GM21786 (cell line): ENCODE data around the gene WDR47.
"Not testable (repeated sequence)": the region's sequence is repeated elsewhere in the genome, so short reads cannot be mapped to it uniquely, and the experiment has no call there.

Experiments
- ATAC-seq: cut with Tn5 transposase; IDR thresholded peaks from one replicate; pipeline ENCODE4 v1.9.1; 2021; ENCODE audit not compliant: unreplicated experiment

Gene WDR47

DNA sequence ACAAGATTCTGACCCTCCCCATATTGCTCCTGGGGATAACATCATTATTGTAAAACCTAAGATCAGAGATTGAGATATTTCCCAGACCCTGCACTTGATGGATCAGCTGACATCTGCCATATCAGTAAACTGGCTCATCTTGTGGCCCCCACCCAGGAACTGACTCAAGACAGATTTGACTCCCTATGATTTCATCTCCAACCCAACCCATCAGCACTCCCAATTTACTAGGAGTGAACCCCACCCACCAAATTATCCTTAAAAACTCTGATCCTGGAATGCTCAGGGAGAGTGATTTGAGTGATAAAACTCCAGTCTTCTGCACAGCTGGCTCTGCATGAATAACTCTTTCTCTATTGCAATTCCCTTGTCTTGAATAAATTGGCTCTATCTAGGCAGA, 72.6 kb downstream of the WDR47 start:
- no peak for ATAC-seq

DNA sequence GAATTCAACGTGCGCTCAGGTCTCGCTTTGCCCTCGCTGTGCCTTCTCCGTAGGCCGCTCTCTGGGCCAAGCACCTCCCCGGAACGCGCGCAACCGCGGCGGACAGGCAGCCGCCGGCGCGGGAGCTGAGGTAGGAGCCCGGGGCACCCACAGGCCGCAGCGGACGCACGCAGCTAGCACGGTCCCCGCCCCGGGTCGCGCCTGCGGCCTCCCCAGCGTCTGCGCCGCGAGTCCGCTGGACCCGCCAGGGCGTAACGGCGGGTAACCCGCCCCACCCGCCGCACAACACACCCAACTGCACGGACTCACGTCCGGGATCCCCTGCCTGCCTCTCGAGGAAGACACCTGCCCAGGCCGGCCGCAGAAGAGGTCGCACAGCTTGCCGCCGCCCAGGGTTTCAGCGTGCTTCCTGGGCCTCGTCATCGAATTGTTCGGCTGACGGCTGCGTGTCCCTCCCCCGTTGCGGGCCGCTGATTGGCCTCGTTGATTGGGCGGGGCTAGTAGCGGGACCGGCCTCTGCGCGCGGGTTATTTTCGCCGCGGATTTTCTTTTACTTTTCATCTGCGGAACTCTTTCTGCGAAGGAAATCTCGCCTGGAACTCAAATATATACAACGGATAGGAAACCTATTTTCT, 78.7 kb downstream of the WDR47 start, which contains the start of gene CLCC1:
CLCC1 (minus strand) TSS at position 433 of the 635 bp plus-strand sequence. CDS start 13,047 bp downstream, outside the sequence.
- peak; percentile 90 for ATAC-seq

DNA sequence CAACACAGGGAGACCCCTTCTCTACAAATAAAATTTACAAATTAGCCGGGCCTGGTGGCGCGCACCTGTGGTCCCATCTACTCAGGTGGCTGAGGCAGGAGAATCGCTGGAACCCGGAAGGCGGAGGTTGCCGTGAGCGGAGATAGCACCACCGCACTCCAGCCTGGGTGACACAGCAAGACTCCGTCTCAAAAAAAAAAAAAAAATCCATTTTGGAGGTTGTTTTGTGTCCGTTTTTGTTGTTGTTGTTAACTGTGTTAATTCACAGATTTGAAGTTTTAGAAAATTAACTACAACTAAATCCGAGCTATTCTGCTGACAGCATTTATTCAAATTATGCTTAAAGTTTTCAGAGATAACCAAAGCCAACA, 79.2 kb downstream of the WDR47 start:
- ATAC-seq, result no peak

DNA sequence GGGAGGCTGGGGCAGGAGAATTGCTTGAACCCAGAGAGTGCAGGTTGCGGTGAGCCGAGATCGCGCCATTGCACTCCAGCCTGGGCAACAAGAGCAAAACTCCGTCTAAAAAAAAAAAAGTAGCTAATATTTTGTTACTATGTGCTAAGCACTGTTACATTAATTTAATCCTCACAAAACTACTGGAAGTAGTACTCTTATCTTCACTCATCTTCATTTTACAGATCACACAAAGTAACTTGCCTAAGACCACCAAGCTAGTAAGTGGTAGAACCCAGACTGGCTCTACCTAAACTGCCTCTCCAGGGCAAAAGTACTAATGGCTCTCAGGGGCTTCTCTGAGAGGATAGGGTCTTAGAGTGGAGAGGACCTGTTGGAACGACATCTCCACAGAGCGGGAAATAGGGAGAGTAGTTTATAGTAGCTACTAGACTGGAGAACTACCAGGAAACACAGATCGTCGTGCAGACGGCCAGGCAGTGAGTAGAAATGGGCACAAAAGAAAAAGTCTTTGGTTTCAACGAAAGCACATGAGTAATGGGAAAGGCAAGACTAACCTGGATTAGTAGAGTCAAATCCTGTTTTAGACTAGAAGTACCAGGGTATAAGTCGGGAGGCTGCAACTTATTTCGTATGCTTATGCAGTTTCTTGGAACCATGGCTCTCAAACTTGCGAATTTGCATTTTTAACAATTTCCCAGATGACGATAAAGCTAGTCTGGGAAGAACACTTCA, 80.0 kb downstream of the WDR47 start:
- ATAC-seq, result no peak

DNA sequence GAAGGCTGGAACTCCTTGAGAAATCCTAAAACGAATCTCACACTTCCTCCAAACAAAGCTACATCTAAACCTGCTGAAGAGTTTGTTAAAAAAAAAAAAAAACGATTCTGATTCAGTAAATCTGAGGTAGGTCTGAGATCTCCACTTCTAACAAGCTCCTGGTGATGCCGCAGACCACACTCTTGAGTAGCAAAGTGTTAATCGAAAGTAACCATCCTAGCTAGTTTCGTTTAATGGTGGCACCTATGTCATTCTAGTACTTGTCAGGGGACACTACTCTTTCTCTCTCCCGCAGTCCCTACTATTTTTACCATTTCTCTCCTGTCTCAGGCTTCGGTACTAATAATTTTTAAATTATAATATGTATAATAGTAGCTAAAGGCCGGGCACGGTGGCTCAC, 80.7 kb downstream of the WDR47 start:
- no peak for ATAC-seq

DNA sequence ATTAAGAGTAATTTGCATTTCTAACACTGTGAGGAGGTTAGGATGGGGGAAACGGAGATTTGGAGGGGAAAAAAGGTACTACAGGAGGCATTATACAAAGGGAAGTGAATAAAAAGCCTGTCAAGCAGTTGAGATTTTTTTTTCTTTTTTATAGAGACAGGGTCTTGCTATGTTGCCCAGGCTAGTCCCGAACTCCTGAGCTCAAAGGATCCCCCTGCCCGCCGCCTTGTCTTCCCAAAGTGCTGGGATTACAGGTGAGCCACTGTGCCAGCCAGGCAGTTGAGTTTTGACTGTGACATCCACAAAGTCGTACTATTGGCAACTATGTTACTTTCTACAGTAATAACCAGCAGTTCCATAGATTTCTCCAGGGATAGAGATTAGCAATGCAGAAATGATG, 81.2 kb downstream of the WDR47 start:
- no peak for ATAC-seq

DNA sequence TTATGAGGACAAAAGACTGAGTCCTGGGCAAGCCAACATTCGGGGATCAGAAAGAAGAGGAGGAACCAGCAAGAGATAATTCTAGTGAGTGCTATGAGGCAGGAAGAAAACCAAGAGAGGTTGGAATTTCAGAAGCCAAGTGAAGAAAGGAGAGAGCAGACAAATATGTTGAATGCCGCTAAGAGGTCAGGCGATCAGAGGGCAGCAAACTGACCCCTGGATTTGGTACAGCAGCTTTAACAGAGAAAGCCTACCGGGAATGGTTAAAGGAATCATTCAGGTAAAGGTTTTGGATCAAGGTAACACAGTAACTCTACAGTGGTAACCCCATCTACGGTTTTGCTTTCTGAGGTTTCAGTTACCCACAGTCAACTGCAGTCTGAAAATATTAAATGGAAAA, 84.0 kb downstream of the WDR47 start:
- ATAC-seq, result no peak

DNA sequence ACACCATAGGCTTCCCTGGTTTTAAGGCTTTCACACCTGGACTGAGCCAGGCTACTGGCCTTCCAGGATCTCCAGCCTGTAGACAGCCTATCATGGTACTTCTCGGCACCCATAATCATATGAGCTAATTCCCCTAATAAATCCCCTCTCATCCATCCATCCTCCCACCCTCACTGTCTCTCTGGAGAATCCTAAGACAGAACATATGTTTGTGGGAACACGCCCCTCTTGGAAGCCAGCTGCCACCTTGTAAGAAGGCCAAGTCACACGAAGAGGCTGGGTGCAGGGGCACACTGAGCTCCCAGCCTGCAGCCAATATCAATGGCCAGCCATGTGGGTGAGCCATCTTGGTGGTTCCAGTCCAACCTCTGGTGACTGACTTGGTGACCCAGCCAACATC, 86.0 kb downstream of the WDR47 start:
- no peak for ATAC-seq

DNA sequence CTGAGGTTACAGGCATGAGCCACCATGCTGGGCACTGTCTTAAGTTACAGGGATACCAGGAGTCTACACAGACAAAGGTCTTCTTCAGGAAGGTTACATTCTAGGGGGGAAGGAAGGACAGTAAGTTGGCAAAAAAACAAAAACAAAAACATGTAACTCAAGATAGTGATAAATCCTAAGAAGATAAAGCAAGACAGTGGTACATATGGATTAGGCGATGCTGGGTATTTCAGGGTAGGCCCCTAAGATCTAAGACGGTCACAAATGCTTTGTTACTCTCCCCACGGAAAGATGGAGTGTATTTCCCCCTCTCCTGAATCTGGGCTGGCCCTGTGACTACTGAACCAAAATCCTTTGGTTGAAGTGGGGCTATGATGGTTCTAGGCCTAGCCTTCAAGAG, 86.8 kb downstream of the WDR47 start:
- no peak for ATAC-seq

DNA sequence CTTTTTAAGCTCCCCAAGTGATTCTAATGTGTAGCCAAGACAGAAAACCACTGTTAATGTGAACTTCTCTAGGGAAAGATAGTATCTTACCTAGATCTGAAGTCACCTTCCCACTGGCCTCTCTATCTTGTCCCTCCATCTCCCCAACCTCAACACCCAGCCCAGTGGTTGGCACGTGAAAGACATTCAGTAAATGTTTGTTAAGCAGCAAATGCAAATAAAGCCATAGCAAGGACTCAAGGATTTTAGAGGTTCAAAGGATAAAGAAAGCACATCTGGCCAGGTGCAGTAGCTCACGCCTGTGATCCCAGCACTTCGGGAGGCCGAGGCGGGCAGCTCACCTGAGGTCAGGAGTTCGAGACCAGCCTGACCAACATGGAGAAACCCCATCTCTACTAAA, 88.5 kb downstream of the WDR47 start:
- no peak for ATAC-seq

DNA sequence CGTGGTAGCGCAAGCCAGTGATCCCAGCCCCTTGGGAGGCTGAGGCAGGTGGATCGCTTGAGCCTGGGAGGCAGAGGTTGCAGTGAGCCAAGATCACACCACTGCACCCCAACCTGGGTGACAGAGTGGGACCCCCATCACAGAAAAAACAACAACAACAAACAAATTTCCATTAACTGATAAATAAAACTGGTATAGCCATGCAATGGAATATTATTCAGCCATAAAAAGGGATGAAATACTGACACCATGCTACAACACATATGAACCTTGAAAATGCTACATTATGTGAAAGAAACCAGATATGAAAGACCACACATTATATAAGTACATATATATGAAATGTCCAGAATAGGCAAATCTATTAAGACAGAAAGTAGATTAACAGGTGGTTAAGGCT, 90.7 kb downstream of the WDR47 start:
- no peak for ATAC-seq

DNA sequence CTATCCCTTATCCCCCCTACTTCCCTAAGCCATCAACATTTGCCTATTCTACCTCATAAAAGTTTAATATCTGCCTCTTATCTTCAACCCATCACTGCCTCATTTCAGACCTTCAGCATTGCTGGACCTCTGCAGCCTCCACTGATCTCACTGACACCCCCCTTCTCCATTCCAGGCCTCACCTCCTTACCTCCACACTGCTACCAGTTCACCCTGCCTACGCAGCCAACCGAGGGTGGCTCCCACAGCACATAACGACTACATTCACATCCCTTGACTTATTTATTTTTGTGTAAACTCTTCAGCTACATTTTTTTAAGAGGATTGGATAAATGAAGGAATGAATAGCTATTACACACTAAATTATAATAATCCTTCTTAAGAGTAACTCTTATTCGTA, 92.9 kb downstream of the WDR47 start:
- no peak for ATAC-seq

DNA sequence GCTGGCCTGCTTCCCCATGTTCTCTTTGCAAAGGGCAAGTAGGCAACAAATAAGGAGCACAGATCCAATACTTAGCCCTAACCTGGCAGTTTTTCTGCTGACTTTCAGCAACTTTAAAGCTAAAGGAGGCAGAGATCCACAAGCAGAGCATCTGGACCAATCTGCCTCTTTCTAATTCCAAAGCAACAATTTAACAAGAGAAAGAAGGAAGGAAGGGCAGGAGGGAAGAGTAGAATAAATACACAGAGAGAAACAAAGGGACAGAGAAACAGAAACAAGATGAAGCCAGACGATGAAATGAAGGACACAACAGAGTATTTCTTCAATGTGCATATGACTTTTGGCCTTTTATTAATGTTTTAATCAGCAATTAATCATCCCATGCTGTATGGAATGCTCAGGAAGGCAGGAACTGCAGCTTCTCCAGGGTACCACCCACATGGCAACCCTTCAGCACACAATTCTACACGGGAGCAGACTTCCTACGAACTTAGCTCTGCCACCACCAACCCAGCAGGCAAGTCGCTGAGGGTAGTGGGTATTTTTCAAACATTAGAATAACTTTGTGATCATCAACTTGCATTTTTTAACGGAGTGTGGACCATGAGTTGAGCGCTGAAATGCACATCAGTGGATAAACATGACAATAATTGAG, 93.9 kb downstream of the WDR47 start:
- no peak for ATAC-seq

DNA sequence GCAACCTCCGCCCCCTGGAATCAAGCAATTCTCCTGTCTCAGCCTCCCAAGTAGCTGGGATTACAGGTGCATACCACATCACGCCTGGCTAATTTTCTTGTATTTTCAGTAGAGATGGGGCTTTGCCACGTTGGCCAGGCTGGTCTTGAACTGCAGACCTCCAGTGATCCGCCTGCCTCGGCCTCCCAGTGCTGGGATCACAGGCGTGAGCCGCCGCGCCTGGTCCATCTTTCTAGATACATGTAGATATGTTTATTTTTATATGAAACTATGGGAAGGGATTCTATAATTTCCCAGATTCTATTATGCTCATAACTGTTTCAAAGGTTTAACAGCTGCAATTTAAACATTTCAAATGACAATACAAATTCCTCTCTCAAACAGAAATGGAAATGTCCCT, 105.7 kb downstream of the WDR47 start:
- ATAC-seq, result no peak

DNA sequence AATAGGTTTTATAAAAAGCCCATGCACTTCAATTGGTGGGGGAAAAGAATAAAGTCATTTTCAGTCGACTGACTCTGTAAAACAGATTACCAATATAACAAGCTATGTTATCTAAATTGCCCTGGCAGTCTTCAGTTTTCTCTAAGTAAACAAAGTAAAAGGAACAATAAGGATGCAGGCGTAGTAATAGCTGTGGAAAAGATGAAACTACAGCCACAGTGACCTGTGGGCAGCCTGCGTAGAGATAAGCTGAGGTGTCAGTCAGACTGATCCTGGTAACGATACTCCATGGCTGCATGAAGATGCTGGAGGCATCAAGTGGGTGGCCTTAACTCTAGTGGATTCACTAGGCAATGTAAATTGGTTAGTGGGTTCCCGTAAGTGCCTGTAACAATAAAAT, 108.0 kb downstream of the WDR47 start:
- no peak for ATAC-seq

DNA sequence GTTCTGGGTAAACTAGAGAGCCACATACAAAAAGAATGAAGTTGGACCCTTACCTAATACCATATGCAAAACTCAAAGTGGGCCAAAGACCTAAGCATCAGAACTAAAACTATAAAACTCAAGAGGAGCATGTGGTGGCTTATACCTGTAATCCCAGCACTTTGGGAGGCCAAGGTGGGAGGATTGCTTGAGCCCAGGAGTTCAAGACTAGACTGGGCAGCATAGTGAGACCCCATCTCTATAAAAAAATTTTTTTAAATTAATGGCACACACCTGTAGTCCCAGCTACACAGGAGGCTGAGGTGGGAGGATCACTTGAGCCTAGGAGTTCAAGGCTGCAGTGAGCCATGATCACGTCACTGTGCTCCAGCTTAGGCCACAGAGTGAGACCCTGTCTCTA, 114.3 kb downstream of the WDR47 start:
- not testable (repeated sequence) for ATAC-seq

DNA sequence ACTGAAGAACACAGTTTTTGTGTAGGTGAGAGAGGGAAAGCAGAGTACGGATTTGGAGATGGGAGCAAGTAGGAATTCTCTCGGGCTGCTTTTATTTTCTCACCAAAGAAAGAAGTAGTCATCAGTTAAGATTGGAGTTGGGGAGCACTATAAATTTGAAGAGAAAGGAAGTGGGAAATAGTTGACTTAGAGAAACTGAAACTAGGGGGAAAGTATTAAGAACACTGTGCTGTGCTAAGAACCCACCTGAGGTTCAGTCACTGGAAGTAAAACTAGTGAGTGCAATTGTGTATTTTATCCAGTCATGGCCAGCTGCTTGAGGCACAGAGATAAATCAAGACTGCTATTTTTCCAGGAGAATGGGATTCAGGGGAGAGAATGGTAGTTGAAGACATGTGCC, 116.0 kb downstream of the WDR47 start:
- no peak for ATAC-seq
